Measurements from ENCODE around the gene CCDC154. TPM values are rescaled to one million over a fixed set of nuclear protein-coding genes. Genes with fewer than 3 reads are reported as not detected.
A peak's percentile ranks its signal among the peaks of the same experiment; 100 is the strongest.

Gene CCDC154
- total and polyA plus RNA-seq, 2 donors (not counting 3 experiments of a cell fraction or from before 2014, with no cell fraction given), result 0.65 to 0.75 TPM

GRCh38 chr16:1414532-1415260, 29.7 kb downstream of the CCDC154 start, which contains the start of gene UNKL:
Gene UNKL (minus strand): TSS chr16:1414704. CDS start chr16:1414691, 13 bp downstream.
- dilution Hi-C loops (cut with MboI; ENCODE audit: extremely low pct_ligation_motif_present, low sequenced_read_pairs) (no loop called here), intact Hi-C loops (cut with micrococcal nuclease) (no loop called here)
- no TSS peak for BruUV-seq (replicated peaks)
- DNase-seq (ENCODE audit: low read depth, low spot score) (peak; percentile 40), FAIRE-seq (peak; percentile 15)
- Histone ChIP-seq H3K9ac (replicated peaks; ENCODE audit: extremely low read depth, insufficient read depth, low read length) (peak within 1 kb of the TSS; percentile 78), H3K9me1 (replicated peaks; ENCODE audit: control insufficient read depth, extremely low read depth, insufficient read depth, low read length) (no peaks in the 10 kb centered on the region), H3K36me3 (ENCODE audit: control insufficient read depth in 2 of 2, extremely low read depth in 1 of 2, insufficient read depth in 2 of 2, low read length in 2 of 2) (no peaks in the 10 kb centered on the region), H4K20me1 (replicated peaks; ENCODE audit: control insufficient read depth, extremely low read depth, insufficient read depth, low read length) (no peaks in the 10 kb centered on the region), H3K4me2 (ENCODE audit: insufficient read depth, low read length) (peak within 1 kb of the TSS; percentile 51), H3K9me3 (replicated peaks; ENCODE audit: control insufficient read depth, insufficient read depth, low read length) (no peaks in the 10 kb centered on the region), H3K27me3 (ENCODE audit: control insufficient read depth in 2 of 2, insufficient read depth in 2 of 2, low read length in 2 of 2) (no peaks in the 10 kb centered on the region), H3K27ac (ENCODE audit: insufficient read depth, low read depth, low read length) (peak within 1 kb of the TSS; percentile 8), H3K4me1 (ENCODE audit: control insufficient read depth, extremely low read depth, insufficient read depth, low read length) (peaks cover 6% of the 10 kb centered on the region), H3K79me2 (ENCODE audit: control insufficient read depth, insufficient read depth, low read length) (peaks cover 12% of the 10 kb centered on the region), H2AFZ (ENCODE audit: low read depth, low read length) (peak within 1 kb of the TSS; percentile 69), H3K4me3 (replicated peaks in 1 of 3; ENCODE audit: insufficient read depth in 1 of 3, low read depth in 1 of 3, low read length in 3 of 3) (peak within 1 kb of the TSS; percentile 53 to 71 (median 66))
- POLR2A ChIA-PET, result no interaction called here
- CTCF ChIA-PET, result no interaction called here
- TF ChIP-seq POLR2A (IDR thresholded peaks at IDR 0.05; ENCODE audit: low read depth, low read length), result peak; percentile 42
- no peak for TF ChIP-seq GATA2 (IDR thresholded peaks at IDR 0.05; ENCODE audit: insufficient read depth, insufficient read length, low read depth, low read length)

- H3K4me1 ChIP-seq (ENCODE audit: control insufficient read depth, extremely low read depth, insufficient read depth, low read length), result peaks cover 3% of the 10 kb centered on the region
- H4K20me1 ChIP-seq (replicated peaks; ENCODE audit: control insufficient read depth, extremely low read depth, insufficient read depth, low read length), result no peaks in the 10 kb centered on the region
- no peaks in the 10 kb centered on the region for H3K27me3 ChIP-seq (ENCODE audit: control insufficient read depth in 2 of 2, insufficient read depth in 2 of 2, low read length in 2 of 2)
- no peaks in the 10 kb centered on the region for H3K9me3 ChIP-seq (replicated peaks; ENCODE audit: control insufficient read depth, insufficient read depth, low read length)
- DNase-seq (ENCODE audit: low read depth, low spot score), result peak; percentile 54
- H3K9me1 ChIP-seq (replicated peaks; ENCODE audit: control insufficient read depth, extremely low read depth, insufficient read depth, low read length), result no peaks in the 10 kb centered on the region
- CTCF ChIA-PET, result interaction anchor here (2.7 kb wide), 1 partner anchor 50 kb away, joined by 19 read pairs; no protein-coding TSS in a partner anchor
- TF ChIP-seq MYC (IDR thresholded peaks at IDR 0.05; ENCODE audit: low read depth, low read length) (no peak), CTCF (IDR thresholded peaks at IDR 0.05; ENCODE audit: extremely low read depth in 1 of 2, insufficient read depth in 1 of 2, low read depth in 1 of 2, low read length in 2 of 2) (peak; percentile 71 to 78)
- H3K9ac ChIP-seq (replicated peaks; ENCODE audit: extremely low read depth, insufficient read depth, low read length), result peak overlapping the region; percentile 78
- H3K36me3 ChIP-seq (ENCODE audit: control insufficient read depth in 2 of 2, extremely low read depth in 1 of 2, insufficient read depth in 2 of 2, low read length in 2 of 2), result no peaks in the 10 kb centered on the region
- POLR2A ChIA-PET, result no interaction called here
- no TSS peak for BruUV-seq (replicated peaks)
- intact Hi-C loops (cut with micrococcal nuclease) (no loop called here), dilution Hi-C loops (cut with MboI; ENCODE audit: extremely low pct_ligation_motif_present, low sequenced_read_pairs) (no loop called here)
- peak overlapping the region; percentile 53 to 71 (median 66) for H3K4me3 ChIP-seq (replicated peaks in 1 of 3; ENCODE audit: insufficient read depth in 1 of 3, low read depth in 1 of 3, low read length in 3 of 3)
- peak overlapping the region; percentile 51 for H3K4me2 ChIP-seq (ENCODE audit: insufficient read depth, low read length)
- FAIRE-seq, result no peak
- peaks cover 7% of the 10 kb centered on the region for H3K79me2 ChIP-seq (ENCODE audit: control insufficient read depth, insufficient read depth, low read length)
- H3K27ac ChIP-seq (ENCODE audit: insufficient read depth, low read depth, low read length), result peak overlapping the region; percentile 8
- peak overlapping the region; percentile 39 for H2AFZ ChIP-seq (ENCODE audit: low read depth, low read length)
Observed at GRCh38 chr16:1413684-1414531, 30.4 kb downstream of the CCDC154 start.

Measured in endothelial cell of umbilical vein (primary cell).